ENCODE data around the gene SYNE2.

The SYNE2 gene

DNA sequence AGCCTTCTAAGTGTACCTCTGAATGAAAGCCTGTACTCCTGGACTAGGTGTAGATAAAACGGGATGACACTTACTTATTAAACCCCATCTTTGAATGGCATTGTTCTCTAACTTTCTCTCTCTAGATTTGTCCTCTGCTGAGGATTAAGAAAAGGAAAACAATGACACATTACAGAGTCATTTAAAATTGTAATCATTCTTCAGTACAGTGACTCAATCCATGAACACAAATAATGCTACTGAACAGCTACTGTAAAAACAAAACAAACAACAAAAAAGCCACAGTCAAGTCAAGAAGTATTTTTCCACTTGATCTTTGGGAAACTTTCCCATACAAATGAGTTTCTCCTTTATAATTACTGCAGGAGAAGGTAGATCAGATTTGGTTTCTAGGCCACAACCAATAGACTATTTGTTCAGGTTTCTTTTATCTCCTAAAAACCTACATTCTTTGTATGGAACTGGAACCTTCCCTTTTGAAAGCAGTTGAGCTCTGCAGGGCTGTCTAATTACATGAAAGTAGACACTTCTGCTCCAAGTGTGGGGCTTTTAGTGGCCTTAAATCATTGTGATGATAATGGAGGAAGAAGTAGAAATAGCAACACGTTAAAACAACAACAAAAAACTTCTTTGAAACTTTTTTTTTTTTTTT, 222.3 kb downstream of the SYNE2 start:
- H3K9me3 ChIP-seq (ENCODE audit: control insufficient read depth, insufficient read depth, low read length): no peaks in the 10 kb centered on the region
- no peak overlapping the region for H3K4me3 ChIP-seq (ENCODE audit: low read depth, low read length)
- H3K36me3 ChIP-seq (ENCODE audit: control insufficient read depth, insufficient read depth, low read length): peaks cover 5% of the 10 kb centered on the region
- no peak overlapping the region for H3K9ac ChIP-seq (ENCODE audit: low read depth, low read length)
- peaks cover 10% of the 10 kb centered on the region for H3K4me1 ChIP-seq (ENCODE audit: control insufficient read depth, insufficient read depth, low read length)
- H3K27me3 ChIP-seq (ENCODE audit: control insufficient read depth, insufficient read depth, low read length): no peaks in the 10 kb centered on the region

DNA sequence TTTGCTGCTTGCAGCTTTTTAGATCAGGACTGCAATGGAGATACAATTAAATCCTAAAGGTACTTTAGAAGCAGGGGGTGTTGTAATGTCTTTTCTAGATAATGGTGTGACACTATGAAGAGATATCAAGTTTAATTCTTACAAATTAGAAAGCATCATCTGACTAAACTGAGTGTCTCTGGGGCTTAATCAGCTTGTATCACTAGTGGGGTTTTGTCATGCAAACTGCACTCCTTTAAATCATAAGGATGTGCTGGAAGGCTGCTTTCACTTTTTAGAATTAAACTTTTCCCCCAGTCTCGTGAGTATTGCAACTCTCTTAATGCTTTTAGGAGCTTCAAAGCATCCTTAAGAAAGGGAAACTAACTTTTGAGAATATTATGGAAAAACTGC, 222.8 kb downstream of the SYNE2 start:
- no peak overlapping the region for H3K4me3 ChIP-seq (ENCODE audit: low read depth, low read length)
- no peak overlapping the region for H3K9ac ChIP-seq (ENCODE audit: low read depth, low read length)
- H3K9me3 ChIP-seq (ENCODE audit: control insufficient read depth, insufficient read depth, low read length): no peaks in the 10 kb centered on the region
- H3K36me3 ChIP-seq (ENCODE audit: control insufficient read depth, insufficient read depth, low read length): peaks cover 5% of the 10 kb centered on the region
- peaks cover 10% of the 10 kb centered on the region for H3K4me1 ChIP-seq (ENCODE audit: control insufficient read depth, insufficient read depth, low read length)
- H3K27me3 ChIP-seq (ENCODE audit: control insufficient read depth, insufficient read depth, low read length): no peaks in the 10 kb centered on the region

DNA sequence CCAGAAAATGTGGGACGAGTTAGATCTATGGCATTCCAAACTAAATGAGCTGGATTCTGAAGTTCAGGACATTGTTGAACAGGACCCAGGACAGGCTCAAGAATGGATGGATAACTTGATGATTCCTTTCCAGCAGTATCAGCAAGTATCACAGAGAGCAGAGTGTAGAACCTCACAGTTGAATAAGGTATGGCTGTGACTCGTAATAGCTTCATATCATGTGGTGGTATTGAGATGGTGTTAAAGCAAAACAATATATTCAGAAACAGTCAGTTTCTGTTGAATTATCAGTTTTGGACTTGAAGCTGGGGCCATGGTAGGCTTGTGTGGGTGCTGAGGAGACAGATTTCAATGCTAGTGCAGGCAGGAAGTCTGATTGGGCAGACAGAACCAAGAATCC, 227.6 kb downstream of the SYNE2 start:
- no peaks in the 10 kb centered on the region for H3K9me3 ChIP-seq (ENCODE audit: control insufficient read depth, insufficient read depth, low read length)
- H3K36me3 ChIP-seq (ENCODE audit: control insufficient read depth, insufficient read depth, low read length): peaks cover 6% of the 10 kb centered on the region
- no peak overlapping the region for H3K4me3 ChIP-seq (ENCODE audit: low read depth, low read length)
- H3K27me3 ChIP-seq (ENCODE audit: control insufficient read depth, insufficient read depth, low read length): no peaks in the 10 kb centered on the region
- no peak overlapping the region for H3K9ac ChIP-seq (ENCODE audit: low read depth, low read length)
- H3K4me1 ChIP-seq (ENCODE audit: control insufficient read depth, insufficient read depth, low read length): peaks cover 3% of the 10 kb centered on the region

DNA sequence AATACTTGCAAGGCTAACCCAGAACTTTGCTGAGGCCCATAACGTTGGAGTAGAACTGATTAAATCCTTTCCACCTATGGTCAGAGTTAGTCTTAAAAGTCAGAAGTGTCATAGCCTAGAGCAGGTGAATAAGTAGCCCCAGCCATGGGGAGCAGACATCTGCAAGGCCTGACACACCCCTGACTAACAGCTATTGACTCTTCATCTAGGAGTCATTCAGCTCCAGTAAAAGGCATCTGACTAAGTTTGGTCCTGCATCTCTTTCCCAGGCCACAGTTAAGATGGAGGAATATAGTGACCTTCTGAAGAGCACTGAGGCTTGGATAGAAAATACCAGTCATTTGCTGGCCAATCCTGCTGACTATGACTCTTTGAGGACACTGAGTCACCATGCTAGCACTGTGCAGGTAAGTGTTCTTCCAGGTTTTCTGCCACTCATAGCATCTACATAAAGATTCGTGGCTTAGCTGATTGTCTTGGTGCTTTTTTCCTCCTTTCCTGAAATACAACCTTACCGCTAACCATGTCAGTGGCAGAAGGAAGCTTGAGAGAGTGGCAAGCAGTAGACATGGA, 228.5 kb downstream of the SYNE2 start:
- Histone ChIP-seq H3K36me3 (ENCODE audit: control insufficient read depth, insufficient read depth, low read length) (peaks cover 6% of the 10 kb centered on the region), H3K4me3 (ENCODE audit: low read depth, low read length) (no peak overlapping the region), H3K27me3 (ENCODE audit: control insufficient read depth, insufficient read depth, low read length) (no peaks in the 10 kb centered on the region), H3K9me3 (ENCODE audit: control insufficient read depth, insufficient read depth, low read length) (no peaks in the 10 kb centered on the region), H3K4me1 (ENCODE audit: control insufficient read depth, insufficient read depth, low read length) (no peaks in the 10 kb centered on the region), H3K9ac (ENCODE audit: low read depth, low read length) (no peak overlapping the region)

DNA sequence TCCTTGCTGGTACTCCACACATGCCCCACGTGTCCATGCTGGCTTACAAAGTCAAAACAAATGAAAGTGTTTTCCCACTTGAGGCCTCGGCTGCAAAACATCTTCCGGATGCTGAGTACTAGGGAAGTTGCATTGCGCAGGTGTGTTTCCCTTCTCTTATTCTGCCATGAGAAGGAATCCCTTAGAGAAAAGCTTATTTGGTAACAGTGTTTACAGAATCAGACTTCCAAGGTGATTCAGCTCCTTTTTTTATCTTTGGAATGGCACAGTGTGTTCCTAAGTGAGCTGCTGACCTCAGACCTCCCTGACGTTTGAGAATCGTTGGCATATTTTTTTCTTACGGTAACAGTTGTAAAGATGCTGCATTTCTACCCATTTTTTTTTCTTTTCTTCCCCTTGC, 230.0 kb downstream of the SYNE2 start:
- Histone ChIP-seq H3K27me3 (ENCODE audit: control insufficient read depth, insufficient read depth, low read length) (no peaks in the 10 kb centered on the region), H3K4me1 (ENCODE audit: control insufficient read depth, insufficient read depth, low read length) (no peaks in the 10 kb centered on the region), H3K9me3 (ENCODE audit: control insufficient read depth, insufficient read depth, low read length) (no peaks in the 10 kb centered on the region), H3K4me3 (ENCODE audit: low read depth, low read length) (no peak overlapping the region), H3K9ac (ENCODE audit: low read depth, low read length) (no peak overlapping the region), H3K36me3 (ENCODE audit: control insufficient read depth, insufficient read depth, low read length) (peaks cover 6% of the 10 kb centered on the region)

DNA sequence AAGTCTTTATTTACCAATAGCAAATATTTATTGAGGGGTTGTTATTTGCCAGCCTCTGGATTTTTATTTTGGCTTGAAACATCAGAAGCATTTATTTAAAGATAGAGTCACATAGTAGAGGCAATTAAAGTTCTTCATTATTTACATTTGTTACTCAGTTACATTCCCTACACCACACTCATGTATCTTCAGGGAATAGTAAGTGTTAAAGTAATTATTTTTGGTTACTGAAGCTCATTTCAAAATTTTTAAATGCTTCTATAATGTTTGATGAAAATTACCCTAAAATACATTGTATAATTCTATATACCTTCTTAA, 235.8 kb downstream of the SYNE2 start:
- Histone ChIP-seq H3K4me3 (ENCODE audit: low read depth, low read length) (no peak overlapping the region), H3K27me3 (ENCODE audit: control insufficient read depth, insufficient read depth, low read length) (no peaks in the 10 kb centered on the region), H3K36me3 (ENCODE audit: control insufficient read depth, insufficient read depth, low read length) (no peaks in the 10 kb centered on the region), H3K9me3 (ENCODE audit: control insufficient read depth, insufficient read depth, low read length) (no peaks in the 10 kb centered on the region), H3K9ac (ENCODE audit: low read depth, low read length) (no peak overlapping the region), H3K4me1 (ENCODE audit: control insufficient read depth, insufficient read depth, low read length) (peaks cover 9% of the 10 kb centered on the region)

DNA sequence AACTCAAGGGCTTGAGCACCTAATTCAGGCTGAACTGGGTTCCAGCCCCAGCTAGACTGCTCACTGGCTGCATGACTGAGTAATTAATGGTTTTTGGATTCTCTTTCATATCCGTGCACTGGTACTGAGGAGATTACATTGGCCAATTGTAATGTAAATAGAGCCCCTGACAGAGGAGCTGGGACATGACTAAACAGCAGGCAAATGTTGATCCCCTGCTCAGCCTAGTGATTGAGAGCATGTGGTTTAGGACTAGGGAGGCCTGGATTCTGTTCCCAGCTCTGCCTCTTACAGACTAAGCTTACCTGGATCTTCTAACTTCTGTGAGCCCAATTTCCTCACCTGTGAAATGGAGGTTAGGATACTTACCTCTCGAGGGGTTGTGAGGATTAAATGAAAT, 237.1 kb downstream of the SYNE2 start:
- Histone ChIP-seq H3K9me3 (ENCODE audit: control insufficient read depth, insufficient read depth, low read length) (no peaks in the 10 kb centered on the region), H3K9ac (ENCODE audit: low read depth, low read length) (no peak overlapping the region), H3K4me3 (ENCODE audit: low read depth, low read length) (no peak overlapping the region), H3K27me3 (ENCODE audit: control insufficient read depth, insufficient read depth, low read length) (no peaks in the 10 kb centered on the region), H3K36me3 (ENCODE audit: control insufficient read depth, insufficient read depth, low read length) (no peaks in the 10 kb centered on the region), H3K4me1 (ENCODE audit: control insufficient read depth, insufficient read depth, low read length) (peaks cover 9% of the 10 kb centered on the region)

DNA sequence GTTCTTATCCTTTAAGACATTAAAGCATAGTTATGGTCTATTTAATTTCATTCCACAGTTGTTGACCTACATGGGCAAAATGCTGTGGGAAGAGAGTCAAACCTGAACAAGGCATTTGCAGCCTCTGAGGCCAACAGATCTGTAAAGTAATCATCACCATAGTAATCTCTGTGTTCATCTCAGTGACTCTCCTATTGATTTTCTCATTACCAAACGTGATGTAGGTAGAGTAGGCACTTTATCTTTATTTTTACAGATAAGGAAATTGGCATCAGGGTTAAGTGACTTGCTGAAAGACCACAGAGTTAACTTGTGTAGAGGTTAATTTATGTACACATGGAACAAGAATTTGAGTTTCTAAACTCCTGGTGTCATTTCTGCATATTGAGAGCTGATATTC, 238.4 kb downstream of the SYNE2 start:
- Histone ChIP-seq H3K4me1 (ENCODE audit: control insufficient read depth, insufficient read depth, low read length) (peaks cover 13% of the 10 kb centered on the region), H3K9me3 (ENCODE audit: control insufficient read depth, insufficient read depth, low read length) (no peaks in the 10 kb centered on the region)

DNA sequence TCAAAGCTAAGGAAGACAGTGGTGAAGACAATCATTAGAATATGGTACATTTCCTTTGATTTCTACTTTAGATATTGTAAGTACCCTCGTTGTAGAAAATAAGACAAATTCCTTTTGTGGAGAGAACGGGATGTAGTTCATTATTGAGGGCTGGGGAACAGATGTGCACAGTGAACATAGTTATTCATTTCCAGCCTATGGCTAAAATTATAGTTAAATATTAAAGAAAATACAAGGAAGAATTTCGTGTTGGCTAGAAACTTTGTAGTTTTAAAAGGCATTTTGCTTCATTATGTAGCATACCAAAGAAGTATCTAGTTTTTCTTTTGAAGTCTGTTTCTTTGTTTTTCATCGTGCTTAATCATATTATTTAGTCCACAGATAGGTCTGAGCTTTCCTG, 239.5 kb downstream of the SYNE2 start:
- Histone ChIP-seq H3K4me1 (ENCODE audit: control insufficient read depth, insufficient read depth, low read length) (peaks cover 13% of the 10 kb centered on the region), H3K9me3 (ENCODE audit: control insufficient read depth, insufficient read depth, low read length) (no peaks in the 10 kb centered on the region), H3K27me3 (ENCODE audit: control insufficient read depth, insufficient read depth, low read length) (no peaks in the 10 kb centered on the region), H3K36me3 (ENCODE audit: control insufficient read depth, insufficient read depth, low read length) (no peaks in the 10 kb centered on the region), H3K4me3 (ENCODE audit: low read depth, low read length) (no peak overlapping the region), H3K9ac (ENCODE audit: low read depth, low read length) (no peak overlapping the region)

More for the DNA sequence above, 238.4 kb downstream of the SYNE2 start:
- H3K9ac ChIP-seq (ENCODE audit: low read depth, low read length): no peak overlapping the region
- H3K4me3 ChIP-seq (ENCODE audit: low read depth, low read length): no peak overlapping the region
- no peaks in the 10 kb centered on the region for H3K36me3 ChIP-seq (ENCODE audit: control insufficient read depth, insufficient read depth, low read length)
- H3K27me3 ChIP-seq (ENCODE audit: control insufficient read depth, insufficient read depth, low read length): no peaks in the 10 kb centered on the region

DNA sequence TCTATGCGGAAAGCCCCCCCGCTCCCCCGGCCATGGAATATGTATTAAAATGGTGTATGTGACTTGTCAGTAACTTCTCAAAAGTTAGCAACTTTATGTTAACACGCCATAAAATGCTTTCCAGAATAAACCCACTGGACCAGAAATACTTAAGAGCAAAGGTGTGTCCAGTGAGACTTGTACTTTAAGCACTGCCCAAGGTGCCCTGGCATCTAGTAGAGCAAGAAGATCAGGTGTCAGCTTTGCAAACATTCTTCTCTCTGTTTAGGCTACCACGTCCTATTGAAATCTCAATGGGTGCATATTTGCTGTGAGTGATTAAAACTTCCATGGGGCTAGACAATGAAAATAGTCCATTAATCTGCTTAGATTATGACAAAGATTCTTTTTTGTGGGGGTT, 240.1 kb downstream of the SYNE2 start:
- no peak overlapping the region for H3K4me3 ChIP-seq (ENCODE audit: low read depth, low read length)
- H3K27me3 ChIP-seq (ENCODE audit: control insufficient read depth, insufficient read depth, low read length): no peaks in the 10 kb centered on the region
- no peaks in the 10 kb centered on the region for H3K9me3 ChIP-seq (ENCODE audit: control insufficient read depth, insufficient read depth, low read length)
- peaks cover 2% of the 10 kb centered on the region for H3K36me3 ChIP-seq (ENCODE audit: control insufficient read depth, insufficient read depth, low read length)
- peaks cover 13% of the 10 kb centered on the region for H3K4me1 ChIP-seq (ENCODE audit: control insufficient read depth, insufficient read depth, low read length)
- H3K9ac ChIP-seq (ENCODE audit: low read depth, low read length): no peak overlapping the region

DNA sequence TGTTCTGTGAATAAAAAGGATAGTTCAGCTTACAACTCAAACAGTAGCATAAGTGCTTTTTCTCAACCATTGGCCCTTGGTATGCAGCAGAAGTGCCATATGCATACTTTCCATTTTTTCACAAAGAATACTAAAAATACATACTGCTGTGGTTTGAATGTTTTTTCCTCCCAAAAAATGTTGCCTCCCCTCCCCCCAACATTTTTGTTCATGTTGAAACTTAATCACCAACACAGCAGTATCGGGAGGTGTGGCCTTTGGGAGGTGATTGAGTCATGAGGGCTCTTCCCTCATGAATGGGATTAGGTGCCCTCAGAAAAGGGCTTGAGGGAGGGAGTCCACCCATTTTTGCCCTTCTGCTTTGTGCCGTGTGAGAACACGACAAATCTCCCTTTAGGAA, 242.8 kb downstream of the SYNE2 start:
- H3K4me1 ChIP-seq (ENCODE audit: control insufficient read depth, insufficient read depth, low read length): peaks cover 5% of the 10 kb centered on the region
- H3K27me3 ChIP-seq (ENCODE audit: control insufficient read depth, insufficient read depth, low read length): no peaks in the 10 kb centered on the region
- H3K9ac ChIP-seq (ENCODE audit: low read depth, low read length): no peak overlapping the region
- H3K9me3 ChIP-seq (ENCODE audit: control insufficient read depth, insufficient read depth, low read length): no peaks in the 10 kb centered on the region
- H3K4me3 ChIP-seq (ENCODE audit: low read depth, low read length): no peak overlapping the region
- H3K36me3 ChIP-seq (ENCODE audit: control insufficient read depth, insufficient read depth, low read length): peaks cover 5% of the 10 kb centered on the region

DNA sequence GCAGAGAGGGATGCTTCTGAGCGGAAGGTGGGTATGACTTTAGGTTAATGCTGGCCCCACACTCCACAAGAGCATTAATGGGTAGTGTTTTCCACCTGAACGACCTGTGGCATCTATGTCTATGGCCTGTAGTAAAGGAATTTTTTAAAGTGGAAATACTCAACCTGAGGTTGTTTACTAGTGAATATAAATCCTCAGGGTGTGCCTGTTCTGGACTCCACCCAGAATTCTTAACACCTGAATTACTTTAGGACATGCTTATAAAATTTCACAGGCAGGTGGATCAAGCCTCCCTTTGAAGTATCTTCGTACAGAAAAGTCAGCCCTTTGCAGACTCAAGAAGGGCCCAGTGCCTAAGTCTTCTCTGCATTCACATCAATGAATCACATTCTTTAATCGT, 245.3 kb downstream of the SYNE2 start:
- Histone ChIP-seq H3K36me3 (ENCODE audit: control insufficient read depth, insufficient read depth, low read length) (peaks cover 5% of the 10 kb centered on the region), H3K9me3 (ENCODE audit: control insufficient read depth, insufficient read depth, low read length) (no peaks in the 10 kb centered on the region), H3K4me1 (ENCODE audit: control insufficient read depth, insufficient read depth, low read length) (peaks cover 5% of the 10 kb centered on the region), H3K27me3 (ENCODE audit: control insufficient read depth, insufficient read depth, low read length) (no peaks in the 10 kb centered on the region), H3K4me3 (ENCODE audit: low read depth, low read length) (no peak overlapping the region), H3K9ac (ENCODE audit: low read depth, low read length) (no peak overlapping the region)
